ENCODE results near the gene NOXA1. TPM values are rescaled to one million over a fixed set of nuclear protein-coding genes. Genes with fewer than 3 reads are reported as not detected.

The NOXA1 gene
- total and polyA plus RNA-seq, 9 of the 15 experiments (the other 6 are each of a cell fraction or from before 2014, with no cell fraction given), result 0.07 to 1.2 (median 0.20) TPM; not detected in 4

- intact Hi-C loops (cut with micrococcal nuclease), result no loop called here
- Histone ChIP-seq H3K9ac (ENCODE audit: insufficient read depth in 1 of 2, low read depth in 2 of 2, low read length in 2 of 2) (peak overlapping the region in 1 of 2 experiments; percentile 63; a peak in 2 of 4 replicates), H3K4me2 (ENCODE audit: insufficient read depth, low read length) (no peak overlapping the region), H3K9me1 (ENCODE audit: control insufficient read depth, insufficient read depth, low read length) (no peaks in the 10 kb centered on the region), H3K4me1 (replicated peaks in 1 of 2; ENCODE audit: control insufficient read depth in 2 of 2, insufficient read depth in 2 of 2, low read length in 2 of 2) (peaks cover 7 to 63% of the 10 kb centered on the region in 2 experiments), H3K4me3 (no peak overlapping the region), H2AFZ (ENCODE audit: low read depth, low read length) (no peak overlapping the region), H3K27ac (ENCODE audit: extremely low read depth, low read depth, low read length) (no peak overlapping the region), H4K20me1 (replicated peaks; ENCODE audit: control insufficient read depth, insufficient read depth, low read length) (no peaks in the 10 kb centered on the region), H3K27me3 (ENCODE audit: control insufficient read depth in 2 of 2, insufficient read depth in 2 of 2, low read length in 2 of 2) (no peaks in the 10 kb centered on the region), H3K79me2 (ENCODE audit: control insufficient read depth, insufficient read depth, low read length) (peaks cover 15% of the 10 kb centered on the region; the same call in 2 of the 3 replicates), H3K36me3 (ENCODE audit: control insufficient read depth, insufficient read depth, low read length) (no peaks in the 10 kb centered on the region), H3K9me3 (replicated peaks; ENCODE audit: control insufficient read depth, insufficient read depth, low read depth, low read length) (0 out of 2 replicates have a peak, but pooled peaks cover 7% of the 10 kb centered on the region)
- no peak for ATAC-seq
- 73% methylated on average over 17 of the region's 20 CpGs for WGBS (ENCODE audit: insufficient coverage, low coverage, missing lambda C conversion rate)
- TF ChIP-seq POLR2B (IDR thresholded peaks at IDR 0.05; ENCODE audit: low read depth, partially characterized antibody) (no peak), BCOR (IDR thresholded peaks at IDR 0.05) (0 out of 2 replicates have a peak, but pooled peaks have one; percentile 24), MLLT1 (IDR thresholded peaks at IDR 0.05) (peak in 1 of 2 experiments; percentile 37; a peak in 1 of 4 replicates), GABPA (tag; conservative IDR thresholded peaks at IDR 0.05; ENCODE audit: low read depth) (no peak), TSHZ1 (CRISPR knock-in tag; IDR thresholded peaks at IDR 0.05) (no peak), ZNF512 (tag; IDR thresholded peaks at IDR 0.05) (peak; percentile 91), DPF2 (IDR thresholded peaks at IDR 0.05) (peak; percentile 37; the same call in 1 of the 2 replicates)
- CTCF ChIA-PET (ENCODE audit: low intra/inter-chr PET ratio), result no interaction called here
- no peak for DNase-seq (ENCODE audit: extremely low read depth in 1 of 4, low spot score in 3 of 4)
- POLR2A ChIA-PET, result no interaction called here
- in situ Hi-C loops (cut with MboI), result no loop called here
- BruUV-seq (replicated peaks), result no TSS peak
- no peak for FAIRE-seq
Measured at GRCh38 chr9:137406085-137406760, 17.0 kb upstream of the NOXA1 start.
